ENCODE measurements around the gene REM2.
"Not testable (repeated sequence)": the region's sequence is repeated elsewhere in the genome, so short reads cannot be mapped to it uniquely, and the experiment has no call there.

The REM2 gene

DNA sequence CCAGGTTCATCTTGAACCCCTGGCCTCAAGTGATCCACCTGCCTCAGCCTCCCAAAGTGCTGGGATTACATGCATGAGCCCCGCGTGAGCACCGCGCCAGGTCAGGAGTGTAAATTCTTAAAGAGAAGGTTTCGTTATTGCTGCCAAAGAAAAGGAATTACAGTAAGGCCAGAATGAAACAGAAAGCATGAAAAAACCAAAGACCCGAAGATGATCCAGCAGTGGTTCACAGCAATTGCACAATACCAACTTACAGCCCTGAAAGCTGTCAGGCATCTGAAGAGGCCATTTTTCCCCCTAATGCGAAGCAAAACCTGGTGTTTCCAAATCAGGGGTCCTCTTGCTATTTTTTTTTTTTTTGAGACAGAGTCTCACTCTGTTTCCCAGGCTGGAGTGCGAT, 25.6 kb downstream of the REM2 start:
- Histone ChIP-seq H3K4me1 (ENCODE audit: control insufficient read depth, low read length) (peaks cover 4% of the 10 kb centered on the region; the same call in 1 of the 2 replicates), H3K27me3 (ENCODE audit: control insufficient read depth, low read length) (no peaks in the 10 kb centered on the region), H3K36me3 (ENCODE audit: control insufficient read depth, low read length) (peaks cover 81% of the 10 kb centered on the region)

DNA sequence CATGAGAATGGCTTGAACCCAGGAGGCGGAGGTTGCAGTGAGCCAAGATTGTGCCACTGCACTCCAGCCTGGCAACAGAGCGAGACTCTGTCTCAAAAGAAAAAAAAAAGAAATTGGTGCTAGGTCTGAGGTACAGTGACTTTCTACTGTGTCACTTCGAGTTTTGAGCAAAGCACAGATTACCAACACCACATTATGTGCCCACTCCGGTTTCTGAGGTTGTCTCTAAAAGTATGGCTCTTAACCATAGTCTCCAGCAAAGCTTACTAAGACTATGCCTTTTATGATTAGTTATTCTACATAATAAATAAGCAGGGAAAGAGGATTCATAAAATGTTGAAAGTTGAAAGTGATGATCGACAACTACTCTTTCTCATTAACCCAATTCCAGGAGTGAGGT, 27.9 kb downstream of the REM2 start:
- Histone ChIP-seq H3K4me3 (ENCODE audit: low read length) (no peak overlapping the region), H3K9me2 (replicated peaks; ENCODE audit: control insufficient read depth, low read length) (no peaks in the 10 kb centered on the region), H4K20me1 (ENCODE audit: control insufficient read depth, insufficient read depth, low read depth, low read length) (no peaks in the 10 kb centered on the region), H3K4me1 (ENCODE audit: control insufficient read depth, low read length) (peaks cover 11% of the 10 kb centered on the region), H3K9me3 (ENCODE audit: control insufficient read depth, insufficient read depth, low read length) (no peaks in the 10 kb centered on the region), H3K27ac (ENCODE audit: low read depth, low read length) (no peak overlapping the region), H3K27me3 (ENCODE audit: control insufficient read depth, low read length) (no peaks in the 10 kb centered on the region), H3K79me2 (ENCODE audit: control insufficient read depth, low read length) (peaks cover 58% of the 10 kb centered on the region), H3F3A (ENCODE audit: control insufficient read depth, insufficient read depth) (peaks cover 5% of the 10 kb centered on the region), H3K4me2 (ENCODE audit: low read length) (no peak overlapping the region), H3K36me3 (ENCODE audit: control insufficient read depth, low read length) (peaks cover 70% of the 10 kb centered on the region)
- TF ChIP-seq, protein P1, sequence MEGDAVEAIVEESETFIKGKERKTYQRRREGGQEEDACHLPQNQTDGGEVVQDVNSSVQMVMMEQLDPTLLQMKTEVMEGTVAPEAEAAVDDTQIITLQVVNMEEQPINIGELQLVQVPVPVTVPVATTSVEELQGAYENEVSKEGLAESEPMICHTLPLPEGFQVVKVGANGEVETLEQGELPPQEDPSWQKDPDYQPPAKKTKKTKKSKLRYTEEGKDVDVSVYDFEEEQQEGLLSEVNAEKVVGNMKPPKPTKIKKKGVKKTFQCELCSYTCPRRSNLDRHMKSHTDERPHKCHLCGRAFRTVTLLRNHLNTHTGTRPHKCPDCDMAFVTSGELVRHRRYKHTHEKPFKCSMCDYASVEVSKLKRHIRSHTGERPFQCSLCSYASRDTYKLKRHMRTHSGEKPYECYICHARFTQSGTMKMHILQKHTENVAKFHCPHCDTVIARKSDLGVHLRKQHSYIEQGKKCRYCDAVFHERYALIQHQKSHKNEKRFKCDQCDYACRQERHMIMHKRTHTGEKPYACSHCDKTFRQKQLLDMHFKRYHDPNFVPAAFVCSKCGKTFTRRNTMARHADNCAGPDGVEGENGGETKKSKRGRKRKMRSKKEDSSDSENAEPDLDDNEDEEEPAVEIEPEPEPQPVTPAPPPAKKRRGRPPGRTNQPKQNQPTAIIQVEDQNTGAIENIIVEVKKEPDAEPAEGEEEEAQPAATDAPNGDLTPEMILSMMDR (IDR thresholded peaks at IDR 0.05; ENCODE audit: low read depth, low read length, poor library complexity, severe bottlenecking): no peak
- no peak for TF ChIP-seq EZH2phosphoT487 (IDR thresholded peaks at IDR 0.05; ENCODE audit: borderline replicate concordance, low read length)

More for the DNA sequence above, 25.6 kb downstream of the REM2 start:
- Histone ChIP-seq H3K9me3 (ENCODE audit: control insufficient read depth, insufficient read depth, low read length) (no peaks in the 10 kb centered on the region), H3K4me2 (ENCODE audit: low read length) (no peak overlapping the region), H3F3A (ENCODE audit: control insufficient read depth, insufficient read depth) (peaks cover 3% of the 10 kb centered on the region; the same call in 1 of the 2 replicates), H3K79me2 (ENCODE audit: control insufficient read depth, low read length) (peaks cover 36% of the 10 kb centered on the region), H3K27ac (ENCODE audit: low read depth, low read length) (no peak overlapping the region), H3K4me3 (ENCODE audit: low read length) (no peak overlapping the region), H4K20me1 (ENCODE audit: control insufficient read depth, insufficient read depth, low read depth, low read length) (no peaks in the 10 kb centered on the region), H3K9me2 (replicated peaks; ENCODE audit: control insufficient read depth, low read length) (no peaks in the 10 kb centered on the region)
- TF ChIP-seq, protein P1 (IDR thresholded peaks at IDR 0.05; ENCODE audit: low read depth, low read length, poor library complexity, severe bottlenecking): no peak
- TF ChIP-seq EZH2phosphoT487 (IDR thresholded peaks at IDR 0.05; ENCODE audit: borderline replicate concordance, low read length): no peak

DNA sequence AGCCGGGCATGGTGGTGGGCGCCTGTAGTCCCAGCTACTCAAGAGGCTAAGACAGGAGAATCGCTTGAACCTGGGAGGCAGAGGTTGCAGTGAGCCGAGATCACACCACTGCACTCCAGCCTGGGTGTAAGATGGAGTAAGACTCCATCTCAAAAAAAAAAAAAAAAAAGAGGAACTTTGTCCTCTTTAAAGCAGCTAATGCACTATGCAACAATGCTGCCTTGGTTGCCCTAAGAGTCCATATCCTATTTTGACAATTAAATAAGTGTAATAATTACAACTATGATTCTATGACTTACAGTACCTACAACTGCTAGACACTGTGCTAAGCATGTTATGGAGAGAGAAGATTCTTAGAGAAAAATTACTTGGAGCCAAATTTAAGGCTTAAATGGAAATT, 31.8 kb downstream of the REM2 start:
- H3K27ac ChIP-seq (ENCODE audit: low read depth, low read length); H3K4me3 ChIP-seq (ENCODE audit: low read length); H3K9me3 ChIP-seq (ENCODE audit: control insufficient read depth, insufficient read depth, low read length); H3K9me2 ChIP-seq (replicated peaks; ENCODE audit: control insufficient read depth, low read length); H4K20me1 ChIP-seq (ENCODE audit: control insufficient read depth, insufficient read depth, low read depth, low read length); H3K4me2 ChIP-seq (ENCODE audit: low read length); H3K27me3 ChIP-seq (ENCODE audit: control insufficient read depth, low read length): not testable (repeated sequence)
- peaks cover 34% of the 10 kb centered on the region for H3K4me1 ChIP-seq (ENCODE audit: control insufficient read depth, low read length)
- H3F3A ChIP-seq (ENCODE audit: control insufficient read depth, insufficient read depth): peaks cover 10% of the 10 kb centered on the region
- peaks cover 62% of the 10 kb centered on the region for H3K36me3 ChIP-seq (ENCODE audit: control insufficient read depth, low read length)
- H3K79me2 ChIP-seq (ENCODE audit: control insufficient read depth, low read length): peaks cover 79% of the 10 kb centered on the region

DNA sequence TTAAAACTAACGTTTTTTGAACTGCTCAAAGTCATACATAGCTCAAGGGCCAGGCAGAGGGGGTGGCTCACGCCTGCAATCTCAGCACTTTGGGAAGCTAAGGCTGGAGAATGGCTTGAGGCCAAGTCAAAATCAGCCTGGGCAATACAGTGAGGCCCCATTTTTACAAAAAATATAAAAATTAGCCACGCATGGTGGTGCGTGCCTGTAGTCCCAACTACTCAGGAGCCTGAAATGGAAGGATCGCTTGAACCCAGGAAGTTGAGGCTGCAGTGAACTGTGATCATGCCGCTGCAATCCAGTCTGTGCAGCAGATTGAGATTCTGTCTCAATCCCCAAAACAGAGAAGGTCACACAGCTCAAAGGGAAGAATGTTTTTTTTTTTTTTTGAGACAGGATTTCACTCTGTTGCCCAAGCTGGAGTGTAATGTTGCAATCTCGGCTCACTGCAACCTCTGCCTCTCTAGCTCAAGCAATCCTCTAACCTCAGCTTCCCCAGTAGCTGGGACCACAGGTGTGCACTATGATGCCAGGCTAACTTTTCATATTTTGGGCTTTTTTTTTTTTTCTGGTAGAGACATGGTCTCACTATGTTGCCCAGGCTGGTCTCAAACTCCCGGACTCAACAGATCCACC, 33.0 kb downstream of the REM2 start:
- H3K27me3 ChIP-seq (ENCODE audit: control insufficient read depth, low read length): no peaks in the 10 kb centered on the region
- peaks cover 44% of the 10 kb centered on the region for H3K4me1 ChIP-seq (ENCODE audit: control insufficient read depth, low read length)
- H3K4me3 ChIP-seq (ENCODE audit: low read length): no peak overlapping the region
- peaks cover 69% of the 10 kb centered on the region for H3K36me3 ChIP-seq (ENCODE audit: control insufficient read depth, low read length)
- H3F3A ChIP-seq (ENCODE audit: control insufficient read depth, insufficient read depth): peaks cover 21% of the 10 kb centered on the region
- H3K79me2 ChIP-seq (ENCODE audit: control insufficient read depth, low read length): peaks cover 75% of the 10 kb centered on the region
- H3K9me3 ChIP-seq (ENCODE audit: control insufficient read depth, insufficient read depth, low read length): no peaks in the 10 kb centered on the region
- peak overlapping the region; percentile 15 for H3K4me2 ChIP-seq (ENCODE audit: low read length)
- no peak overlapping the region for H3K27ac ChIP-seq (ENCODE audit: low read depth, low read length)
- TF ChIP-seq EZH2phosphoT487 (IDR thresholded peaks at IDR 0.05; ENCODE audit: borderline replicate concordance, low read length): no peak
- TF ChIP-seq, protein P1 (IDR thresholded peaks at IDR 0.05; ENCODE audit: low read depth, low read length, poor library complexity, severe bottlenecking): no peak
- H4K20me1 ChIP-seq (ENCODE audit: control insufficient read depth, insufficient read depth, low read depth, low read length): no peaks in the 10 kb centered on the region
- no peaks in the 10 kb centered on the region for H3K9me2 ChIP-seq (replicated peaks; ENCODE audit: control insufficient read depth, low read length)

All from DOHH2 (cell line).